HG02571 (cell line): ENCODE results near the gene SESN2.

Source experiments
- ATAC-seq: cut with Tn5 transposase; IDR thresholded peaks from one replicate; pipeline ENCODE4 v1.9.1; 2021; ENCODE audit warnings: mild to moderate bottlenecking, moderate library complexity; ENCODE audit not compliant: unreplicated experiment

SESN2 gene

GRCh38 chr1:28282426-28283407, 23.4 kb downstream of the SESN2 start:
- ATAC-seq = no peak

- ATAC-seq = no peak
Observed at GRCh38 chr1:28286111-28286510, 26.8 kb downstream of the SESN2 start.

GRCh38 chr1:28288487-28288886, 29.2 kb downstream of the SESN2 start:
- ATAC-seq = no peak

- no peak for ATAC-seq
Observed at GRCh38 chr1:28290851-28291250, 31.5 kb downstream of the SESN2 start.

GRCh38 chr1:28291711-28292110, 32.4 kb downstream of the SESN2 start:
- ATAC-seq = no peak

GRCh38 chr1:28295936-28296335, 36.6 kb downstream of the SESN2 start:
- ATAC-seq = no peak

- no peak for ATAC-seq
Observed at GRCh38 chr1:28296401-28297261, 37.3 kb downstream of the SESN2 start.

- ATAC-seq = no peak
Observed at GRCh38 chr1:28297826-28298225, 38.5 kb downstream of the SESN2 start.

- no peak for ATAC-seq
Observed at GRCh38 chr1:28298438-28298837, 39.1 kb downstream of the SESN2 start.

- ATAC-seq = no peak
Observed at GRCh38 chr1:28301368-28302174, 42.3 kb downstream of the SESN2 start.

GRCh38 chr1:28302247-28302646, 42.9 kb downstream of the SESN2 start:
- no peak for ATAC-seq

GRCh38 chr1:28306301-28306949, 47.1 kb downstream of the SESN2 start:
- ATAC-seq = no peak

GRCh38 chr1:28308750-28309149, 49.4 kb downstream of the SESN2 start:
- no peak for ATAC-seq

- no peak for ATAC-seq
Observed at GRCh38 chr1:28309702-28310101, 50.4 kb downstream of the SESN2 start.

GRCh38 chr1:28313702-28314546, 54.6 kb downstream of the SESN2 start:
- no peak for ATAC-seq

GRCh38 chr1:28314547-28314941, 55.2 kb downstream of the SESN2 start:
- ATAC-seq = no peak

- ATAC-seq = no peak
Observed at GRCh38 chr1:28317014-28317413, 57.7 kb downstream of the SESN2 start.

- ATAC-seq = no peak
Observed at GRCh38 chr1:28322194-28322593, 62.9 kb downstream of the SESN2 start.

GRCh38 chr1:28323720-28324119, 64.4 kb downstream of the SESN2 start:
- no peak for ATAC-seq
